Peyer's patch (tissue), 4 donors: Measurements from ENCODE around the gene PDE4D.

ENCODE experiments used
- CTCF ChIP-seq, 6 experiments: fragments of 450-650 bp in 4 of 6; fragments of 200-600 bp in 2 of 6; sonication (generic) in 1 of 6; IDR thresholded peaks; one replicate each; pipeline ENCODE4 v1.5.1; 2017 to 2019; ENCODE audit warnings: antibody characterized with exemption in 6 of 6, mild to moderate bottlenecking in 3 of 6, moderate library complexity in 1 of 6
- POLR2A ChIP-seq, 2 donors: fragments of 450-650 bp; IDR thresholded peaks; one replicate each; pipeline ENCODE4 v1.5.1; 2017; ENCODE audit warnings: antibody characterized with exemption in 2 of 2, mild to moderate bottlenecking in 2 of 2, moderate library complexity in 2 of 2

- no peak for TF ChIP-seq POLR2A (IDR thresholded peaks at IDR 0.05)
- no peak for TF ChIP-seq CTCF (IDR thresholded peaks at IDR 0.05)
Observed at GRCh38 chr5:59104400-59105127, 789.0 kb downstream of the PDE4D start.
